NCI-H510A treated with DMSO at 0.1 percent for 48 hours (cell line): Measurements from ENCODE around the gene LMAN2.

Experiments
- DNase-seq: peaks from one replicate; lab custom pipeline; 2025; lab: John Stamatoyannopoulos, UW

Gene LMAN2, protein sequence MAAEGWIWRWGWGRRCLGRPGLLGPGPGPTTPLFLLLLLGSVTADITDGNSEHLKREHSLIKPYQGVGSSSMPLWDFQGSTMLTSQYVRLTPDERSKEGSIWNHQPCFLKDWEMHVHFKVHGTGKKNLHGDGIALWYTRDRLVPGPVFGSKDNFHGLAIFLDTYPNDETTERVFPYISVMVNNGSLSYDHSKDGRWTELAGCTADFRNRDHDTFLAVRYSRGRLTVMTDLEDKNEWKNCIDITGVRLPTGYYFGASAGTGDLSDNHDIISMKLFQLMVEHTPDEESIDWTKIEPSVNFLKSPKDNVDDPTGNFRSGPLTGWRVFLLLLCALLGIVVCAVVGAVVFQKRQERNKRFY

DNA sequence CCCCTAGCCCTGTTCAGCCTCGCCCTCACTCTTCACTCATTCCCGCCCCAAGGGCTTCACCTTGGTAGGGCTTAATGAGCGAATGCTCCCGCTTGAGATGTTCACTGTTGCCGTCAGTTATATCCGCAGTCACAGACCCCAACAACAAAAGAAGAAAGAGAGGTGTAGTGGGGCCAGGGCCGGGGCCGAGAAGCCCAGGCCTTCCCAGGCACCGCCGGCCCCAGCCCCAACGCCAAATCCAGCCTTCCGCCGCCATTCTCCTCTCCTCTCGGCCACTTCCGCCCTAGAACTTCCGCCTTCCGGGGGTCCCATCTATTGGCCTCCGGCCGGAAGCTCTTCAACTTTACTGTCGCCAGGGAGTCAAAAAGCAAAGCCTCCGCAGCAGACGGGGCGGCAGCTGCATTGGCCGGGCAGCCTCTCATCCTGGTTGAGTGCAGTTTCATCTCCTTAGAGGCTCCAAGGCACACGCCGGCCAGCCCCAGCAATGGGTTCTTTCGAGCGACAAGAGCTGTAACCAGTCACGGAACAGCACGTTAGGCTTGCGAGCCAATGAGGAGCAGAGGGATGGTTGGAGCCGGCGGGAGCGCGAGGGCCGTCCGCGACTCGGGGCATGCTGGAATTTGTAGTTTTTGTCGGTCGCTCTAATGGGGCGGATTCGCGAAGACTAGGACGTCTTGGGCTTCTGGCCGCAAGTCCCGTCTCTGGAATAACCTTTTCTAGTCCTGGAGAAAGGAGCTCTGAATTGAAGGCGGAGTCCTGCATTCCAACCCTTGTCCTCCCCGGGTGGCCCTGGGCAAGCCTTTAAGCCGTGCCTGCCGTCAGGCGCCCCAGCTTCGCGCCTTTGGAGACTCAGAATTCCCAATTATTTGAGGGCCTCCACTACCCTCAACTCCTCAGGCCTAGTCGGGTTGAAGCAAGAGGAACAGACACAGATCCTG, at the start of gene LMAN2:
TSS of gene LMAN2 (minus strand) at position 277 of the 938 bp plus-strand sequence. CDS start at position 256, 21 bp downstream.
- DNase-seq: peak; percentile 83

DNA sequence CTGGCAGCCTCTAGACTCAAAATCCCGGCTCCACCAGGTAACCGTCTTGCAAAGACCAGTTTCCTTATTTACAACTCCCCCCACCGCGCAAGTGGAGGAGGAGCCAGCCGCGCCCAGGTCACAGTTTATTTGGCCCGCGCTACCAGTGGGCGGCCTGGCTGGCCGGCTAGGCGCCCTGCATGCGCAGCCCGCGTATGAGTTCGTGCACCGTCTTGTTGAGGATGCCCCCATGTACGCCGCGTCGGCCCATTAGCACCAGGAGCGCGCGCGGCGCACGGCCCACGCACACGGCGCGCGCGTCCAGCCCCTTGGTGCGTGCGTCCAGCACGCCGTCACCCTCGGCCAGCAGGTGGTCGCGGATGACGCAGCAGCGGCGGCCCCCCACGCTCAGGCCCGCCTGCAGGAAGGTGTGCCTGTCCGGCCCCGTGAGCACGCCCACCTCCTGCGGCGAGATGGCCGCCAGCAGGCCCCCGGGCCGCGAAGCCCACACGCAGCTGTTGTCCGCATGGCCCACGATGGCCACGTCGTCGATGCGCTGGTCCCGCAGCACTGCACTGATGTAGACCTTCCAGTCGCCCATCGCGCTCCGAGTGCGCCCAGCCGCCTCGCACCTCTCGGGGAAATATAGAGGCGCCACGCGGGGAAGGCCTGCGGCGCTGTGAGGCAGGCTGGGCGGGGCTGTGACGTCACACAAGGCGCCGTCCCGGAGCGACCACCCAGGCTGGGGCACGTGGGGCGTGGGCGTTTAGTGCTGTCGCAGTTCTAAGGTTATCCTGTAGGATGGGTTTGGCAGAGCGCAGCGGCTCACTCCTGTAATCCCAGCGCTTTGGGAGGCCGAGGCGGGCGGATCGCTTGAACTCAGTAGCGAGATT, 48.8 kb upstream of the LMAN2 start, which contains the start of gene PFN3:
TSS of gene PFN3 (minus strand) at position 665 of the 872 bp plus-strand sequence. CDS start at position 580, 85 bp downstream.
- DNase-seq: no peak

DNA sequence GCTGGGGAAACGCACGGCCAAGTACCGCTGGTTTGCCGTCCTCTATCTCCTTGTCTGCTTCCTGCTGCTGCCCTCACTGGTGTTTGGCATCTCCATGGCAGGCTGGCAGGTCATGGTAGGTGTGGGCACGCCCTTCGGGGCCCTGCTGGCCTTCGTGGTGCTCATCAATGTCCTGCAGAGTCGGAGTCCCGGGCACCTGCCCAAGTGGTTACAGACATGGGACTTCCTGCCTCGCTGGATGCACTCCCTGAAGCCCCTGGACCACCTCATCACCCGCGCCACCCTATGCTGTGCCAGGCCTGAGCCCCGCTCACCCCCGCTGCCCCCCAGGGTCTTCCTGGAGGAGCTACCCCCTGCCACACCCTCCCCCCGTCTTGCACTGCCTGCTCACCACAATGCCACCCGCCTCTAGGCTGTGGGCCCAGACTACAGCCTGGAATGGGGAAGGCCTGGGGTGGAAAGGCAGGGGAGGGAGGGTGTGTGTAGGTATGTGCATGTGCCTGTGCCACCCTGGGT, 46.5 kb upstream of the LMAN2 start:
- no peak for DNase-seq

DNA sequence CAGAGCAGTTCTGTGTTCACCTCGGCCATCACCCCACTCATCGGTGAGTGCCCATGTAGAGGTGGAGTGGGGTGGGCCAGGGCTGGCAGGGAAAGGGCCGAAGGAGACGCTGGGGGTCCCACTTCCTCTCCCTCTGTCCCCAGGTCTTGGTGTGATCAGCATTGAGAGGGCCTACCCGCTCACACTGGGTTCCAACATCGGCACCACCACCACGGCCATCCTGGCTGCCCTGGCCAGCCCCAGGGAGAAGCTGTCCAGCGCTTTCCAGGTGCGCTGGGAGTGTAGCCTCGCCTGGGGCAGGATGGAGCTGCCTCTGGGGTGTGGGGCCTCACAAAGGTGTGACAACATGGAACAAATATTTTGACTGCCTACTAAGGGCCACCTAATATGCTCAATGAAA, 45.3 kb upstream of the LMAN2 start:
- no peak for DNase-seq

DNA sequence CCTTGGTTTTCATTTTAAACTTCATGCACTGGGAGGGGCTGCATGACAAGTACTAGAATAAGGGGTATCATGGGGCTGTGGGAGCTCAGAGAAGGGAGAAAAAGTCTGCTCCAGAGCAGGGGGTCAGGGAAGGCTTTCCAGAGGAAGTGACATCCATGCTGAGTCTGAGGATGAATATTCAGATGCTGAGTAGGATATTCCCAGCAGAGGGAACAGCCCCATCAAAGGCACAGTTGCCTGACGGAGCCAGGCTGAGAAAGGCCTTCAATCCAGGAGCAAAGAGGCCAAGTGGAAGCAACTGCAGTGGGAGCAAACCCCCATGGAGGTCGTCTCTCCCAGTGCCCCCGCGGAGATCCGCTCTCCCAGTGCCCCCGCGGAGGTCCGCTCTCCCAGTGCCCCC, 44.6 kb upstream of the LMAN2 start:
- DNase-seq: no peak

DNA sequence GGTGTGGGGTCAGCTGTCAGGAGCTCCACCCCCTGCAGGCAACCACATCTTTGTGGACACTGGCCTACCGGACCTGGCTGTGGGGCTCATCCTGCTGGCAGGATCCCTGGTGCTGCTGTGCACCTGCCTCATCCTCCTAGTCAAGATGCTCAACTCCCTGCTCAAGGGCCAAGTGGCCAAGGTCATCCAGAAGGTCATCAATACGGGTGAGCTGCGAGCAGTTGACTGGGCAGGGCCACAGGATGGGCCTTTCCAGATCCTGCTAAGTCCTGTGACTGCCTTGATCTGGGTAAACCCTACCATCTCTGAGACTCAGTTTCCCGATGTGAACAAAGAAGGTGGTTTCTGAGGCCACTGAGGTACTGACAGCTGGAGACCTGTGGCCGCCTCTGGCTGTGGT, 42.5 kb upstream of the LMAN2 start:
- DNase-seq: no peak

DNA sequence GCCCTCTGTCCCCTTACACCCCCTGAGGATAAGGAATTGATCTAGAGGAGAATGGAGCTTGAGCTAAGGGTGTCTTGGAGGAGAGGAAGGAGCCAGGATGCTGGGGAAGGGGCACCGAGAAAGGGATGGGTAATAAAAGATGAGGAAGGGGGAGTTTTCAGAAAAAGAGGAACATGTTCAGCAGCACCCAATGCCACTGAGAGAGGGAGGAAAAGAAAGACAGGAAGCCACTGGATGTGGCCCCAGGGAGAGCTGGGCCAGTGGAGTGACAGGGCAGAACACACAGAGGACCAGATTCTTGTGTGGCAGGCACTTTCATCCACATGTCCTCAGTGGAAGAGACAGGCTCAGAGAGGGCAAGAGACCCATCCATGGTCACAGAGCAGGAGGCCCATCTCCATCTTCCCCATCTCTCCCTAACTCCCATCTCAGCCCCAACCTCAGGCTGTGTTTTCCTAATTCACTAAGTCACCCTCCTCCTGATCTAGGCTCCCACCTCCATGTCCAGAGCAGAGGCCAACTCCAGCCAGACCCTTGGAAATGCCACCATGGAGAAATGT, 41.8 kb upstream of the LMAN2 start:
- no peak for DNase-seq

DNA sequence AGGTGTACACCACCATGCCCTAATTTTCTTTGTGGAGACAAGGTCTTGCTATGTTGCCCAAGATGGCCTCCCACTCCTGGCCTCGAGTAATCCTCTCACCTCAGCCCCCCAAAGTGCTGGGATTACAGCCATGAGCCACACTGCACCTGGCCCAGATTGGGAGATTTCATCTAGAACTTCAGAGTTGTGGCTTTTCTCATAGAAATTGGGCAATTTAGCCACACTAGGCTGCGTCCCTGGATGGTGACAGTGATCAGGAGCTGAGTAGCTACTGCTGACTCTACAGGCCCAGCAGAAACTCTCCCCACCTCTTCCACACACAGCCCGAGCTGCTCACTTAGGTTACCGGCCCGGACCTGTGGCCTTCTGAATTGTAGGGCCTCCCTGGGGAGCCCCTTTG, 41.3 kb upstream of the LMAN2 start:
- DNase-seq: no peak

DNA sequence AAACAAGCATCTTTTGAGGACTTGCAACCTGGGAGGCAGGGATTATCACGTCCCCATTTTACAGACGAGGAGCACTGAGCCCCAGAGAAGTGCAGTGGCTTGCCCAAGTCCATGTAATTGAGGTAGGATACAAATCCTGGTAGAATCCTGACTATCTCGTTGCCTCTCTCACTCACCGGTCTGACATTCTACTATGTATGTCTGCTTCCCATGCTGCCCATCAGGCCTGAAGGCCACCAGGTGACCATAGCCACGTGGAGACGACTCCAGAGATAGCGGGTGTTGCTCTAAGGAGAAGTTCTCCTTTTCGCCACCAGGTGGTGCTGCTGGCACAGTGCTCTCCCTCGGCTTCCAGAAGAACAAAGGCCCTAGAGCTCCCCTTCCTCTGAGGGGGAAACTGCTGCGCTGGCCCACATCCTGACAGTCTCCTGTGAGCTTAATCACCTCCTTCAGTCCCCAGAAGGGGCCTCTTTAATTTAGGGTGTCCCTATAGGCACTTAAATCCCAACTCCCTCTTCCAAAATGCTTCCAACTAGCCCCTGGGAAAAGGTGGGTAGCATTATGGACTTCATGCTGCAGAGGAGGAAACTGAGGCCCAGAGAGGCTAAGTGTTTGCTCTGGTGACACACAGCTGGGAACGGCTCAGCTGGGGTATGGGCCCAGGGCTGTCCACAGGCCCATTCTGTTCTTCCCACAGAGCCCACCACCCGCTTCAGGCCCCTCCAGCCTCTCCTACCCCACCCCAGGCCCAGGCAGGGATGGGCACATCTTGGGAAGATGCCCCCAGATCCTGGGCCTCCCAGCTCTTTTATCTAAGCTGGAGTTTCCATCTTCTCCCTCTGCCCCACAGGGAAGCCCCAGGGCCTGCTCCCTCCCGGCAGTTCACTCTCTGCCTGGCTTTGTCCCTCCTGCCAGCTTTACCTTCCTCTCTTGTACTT, 39.2 kb upstream of the LMAN2 start:
- DNase-seq: peak; percentile 64

DNA sequence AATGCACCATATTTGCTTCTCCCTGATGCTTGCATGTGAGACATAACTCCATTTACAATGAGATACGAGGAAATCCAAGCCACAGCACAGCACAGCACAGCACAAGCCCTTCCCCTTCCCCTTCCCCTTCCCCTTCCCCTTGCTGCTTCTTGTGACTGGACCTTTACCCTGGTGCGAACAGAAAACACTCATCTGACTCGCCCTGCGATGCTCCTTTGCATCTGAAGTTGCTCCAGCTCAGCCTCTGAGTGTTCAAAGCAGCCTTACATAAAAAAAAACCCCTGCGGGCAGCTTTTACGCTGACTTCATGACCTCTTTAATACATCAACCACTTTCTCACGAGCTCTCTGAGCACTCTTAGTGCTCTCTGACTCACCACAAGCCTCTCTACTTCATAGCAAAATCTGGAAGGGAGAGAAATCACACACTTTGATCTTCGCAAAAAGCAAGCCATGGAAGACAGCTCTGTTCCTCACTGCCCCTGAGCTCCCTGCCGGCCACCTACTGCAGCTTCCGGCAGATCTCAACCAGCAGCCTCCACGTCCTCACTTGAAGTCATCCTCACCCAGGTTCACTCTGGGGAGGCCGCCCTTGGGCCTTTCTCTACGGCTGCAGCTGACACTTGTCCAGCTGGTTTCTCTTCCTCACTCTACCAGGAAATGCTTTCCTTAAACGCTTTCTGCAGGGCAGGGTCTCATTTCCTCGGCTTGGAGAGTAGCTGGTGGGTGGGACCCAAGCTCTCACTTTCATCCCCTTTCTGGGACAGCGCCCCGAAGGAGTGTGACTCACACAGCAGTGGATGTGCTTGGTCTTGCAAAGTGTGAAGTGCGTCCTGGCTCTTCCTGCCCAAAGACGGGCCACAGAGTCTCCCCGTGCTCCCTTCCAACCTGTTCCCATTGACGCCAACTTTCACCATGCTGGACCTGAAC, 38.0 kb upstream of the LMAN2 start:
- DNase-seq: no peak

DNA sequence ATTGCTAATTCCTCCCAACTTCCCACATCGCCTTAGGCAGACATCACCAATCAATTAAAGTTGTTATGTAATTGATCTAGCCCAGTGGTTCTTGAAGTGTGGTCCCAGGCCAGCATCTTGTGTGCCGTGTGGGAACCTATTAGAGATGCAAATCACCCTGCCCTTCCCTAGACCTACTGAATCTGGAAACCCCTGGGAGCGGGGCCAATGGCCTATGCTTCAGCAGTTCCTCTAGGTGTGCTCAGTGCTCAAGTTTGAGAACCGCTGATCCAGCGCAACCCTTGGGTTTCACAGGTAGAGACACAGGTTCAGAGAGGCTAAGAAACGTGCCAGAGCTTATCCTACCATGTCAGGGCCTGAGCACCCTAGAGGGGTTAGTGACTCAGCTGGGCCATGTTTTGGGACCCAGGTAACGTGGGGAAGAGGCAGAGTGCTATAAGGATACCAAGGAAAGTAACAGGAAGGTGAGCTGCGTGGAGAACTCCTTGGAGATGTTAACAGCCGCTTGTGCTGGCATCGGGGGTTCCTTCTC, 37.1 kb upstream of the LMAN2 start:
- DNase-seq: no peak

DNA sequence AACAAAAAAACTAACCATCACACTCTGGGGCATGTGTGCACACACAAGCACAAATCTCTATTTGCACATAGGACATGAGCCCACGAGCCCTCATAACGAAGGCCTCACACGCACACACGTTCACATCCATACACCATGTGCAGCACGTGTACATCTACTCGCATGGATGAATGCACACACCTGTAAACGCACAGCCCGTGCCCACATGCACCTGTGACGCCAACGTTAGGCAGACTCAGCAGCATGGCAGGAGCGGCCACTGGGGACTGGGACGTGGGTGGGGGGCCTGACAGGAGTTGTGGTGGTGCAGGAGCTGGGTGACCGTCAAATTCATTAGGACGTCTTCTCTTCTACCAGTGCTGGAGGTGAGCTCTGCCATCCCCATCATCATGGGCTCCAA, 35.9 kb upstream of the LMAN2 start:
- DNase-seq: no peak

DNA sequence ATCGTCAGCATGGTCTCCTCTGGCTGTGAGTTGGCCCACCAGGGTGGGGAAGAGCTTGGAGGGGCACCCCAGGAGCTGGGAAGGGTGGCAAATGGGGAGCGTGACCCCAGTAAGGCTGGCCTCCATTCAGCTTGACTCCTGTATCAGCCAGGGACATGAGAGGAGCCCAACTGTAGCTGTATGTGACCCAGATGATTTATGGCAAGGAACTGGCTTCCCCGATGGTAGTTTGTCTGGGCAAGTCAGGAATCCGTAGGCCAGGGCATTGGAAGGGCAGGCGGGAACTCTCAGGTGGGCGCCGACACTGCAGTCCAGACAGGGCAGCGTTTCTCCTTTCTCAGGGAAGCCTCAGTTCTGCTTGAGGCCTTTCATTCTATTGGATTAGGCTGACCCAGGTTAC, 35.1 kb upstream of the LMAN2 start:
- DNase-seq: no peak

DNA sequence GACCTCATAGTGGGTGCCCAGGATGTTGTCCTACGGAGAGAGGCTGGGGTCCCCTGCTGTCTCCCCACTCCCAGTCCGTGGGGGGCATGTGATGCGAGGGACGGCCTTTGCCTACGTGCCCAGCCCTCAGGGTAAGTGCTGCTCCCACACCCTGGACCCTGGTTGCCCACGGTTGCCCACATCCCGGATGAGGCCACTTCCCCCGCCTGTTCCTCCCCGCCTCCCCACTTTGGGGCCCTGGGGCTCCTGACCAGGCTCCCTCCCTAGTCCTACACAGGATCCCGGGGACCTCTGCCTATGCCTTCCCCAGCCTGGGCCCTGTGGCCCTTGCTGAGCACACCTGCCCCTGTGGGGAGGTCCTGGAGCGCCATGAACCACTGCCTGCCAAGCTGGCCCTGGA, 34.3 kb upstream of the LMAN2 start:
- DNase-seq: no peak

DNA sequence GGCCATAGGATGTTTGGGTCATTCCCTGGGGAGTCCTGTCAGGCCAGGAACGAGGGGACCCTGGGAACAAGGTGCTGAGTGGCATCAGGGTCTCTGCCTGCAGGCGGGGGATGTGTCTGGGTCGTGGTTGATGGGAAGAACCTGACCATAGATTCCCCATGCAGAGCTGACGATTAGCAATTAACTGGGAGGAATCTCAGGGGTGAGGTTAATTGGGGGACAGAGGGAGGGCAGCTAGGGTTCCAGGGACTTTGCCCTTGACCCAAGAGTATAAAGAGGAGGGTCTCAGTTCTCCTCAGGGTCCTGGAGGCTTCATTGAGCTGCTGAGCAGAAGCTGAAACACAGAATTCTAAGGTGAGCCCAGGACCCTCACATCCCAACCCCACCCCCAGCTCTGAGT, 32.7 kb upstream of the LMAN2 start, which contains the start of gene SLC34A1:
TSS of gene SLC34A1 (plus strand) at position 301 of the 400 bp plus-strand sequence. CDS start 1,308 bp downstream, outside the sequence.
- DNase-seq: no peak

DNA sequence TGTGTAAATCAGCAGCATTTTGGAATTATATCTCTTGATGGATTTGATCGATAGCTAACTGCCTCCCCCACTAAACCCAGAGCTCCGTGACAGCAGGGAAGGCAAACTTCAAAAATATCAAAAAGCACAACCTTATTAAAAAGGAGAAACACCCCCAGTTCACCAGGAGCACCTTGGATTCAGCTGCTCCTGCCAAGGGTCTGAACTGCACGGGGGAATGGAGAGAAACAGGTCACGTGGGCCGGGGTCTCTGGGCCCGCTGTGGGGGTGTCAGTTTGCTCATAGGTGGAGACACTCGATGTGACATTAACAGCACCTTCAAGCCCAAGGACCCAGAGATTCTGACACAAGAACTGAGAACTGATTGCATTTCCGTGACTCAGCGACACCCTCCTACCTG, 31.7 kb upstream of the LMAN2 start:
- DNase-seq: no peak

DNA sequence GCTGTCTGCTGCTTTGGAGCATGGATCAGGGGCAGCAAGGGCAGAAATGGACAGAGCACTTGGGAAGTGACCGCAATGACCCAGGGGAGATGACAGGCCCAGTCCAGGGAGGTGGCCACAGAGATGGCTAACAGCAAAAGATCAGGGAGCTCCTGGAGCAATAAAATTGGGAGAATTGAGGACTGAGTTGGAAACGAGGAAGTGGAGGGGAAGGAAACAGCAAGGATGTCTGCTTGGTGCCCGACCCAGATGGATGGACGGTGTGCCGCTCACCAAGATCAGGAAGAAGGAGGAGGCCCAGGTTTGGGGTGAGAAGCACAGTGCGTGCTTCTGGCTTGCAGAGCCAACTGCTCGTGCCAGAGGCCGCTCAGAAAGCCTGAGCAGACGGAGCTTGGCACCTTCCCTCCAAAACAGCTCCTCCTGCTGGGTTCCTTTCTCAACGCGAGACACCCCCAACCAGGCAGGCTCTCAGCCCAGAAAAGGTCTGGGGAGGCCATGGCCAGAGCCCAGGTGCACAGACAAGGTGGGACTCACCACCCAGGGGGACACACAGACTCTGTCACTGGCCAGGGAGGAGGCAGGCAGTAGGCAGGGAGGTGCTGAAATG, 31.1 kb upstream of the LMAN2 start:
- no peak for DNase-seq

DNA sequence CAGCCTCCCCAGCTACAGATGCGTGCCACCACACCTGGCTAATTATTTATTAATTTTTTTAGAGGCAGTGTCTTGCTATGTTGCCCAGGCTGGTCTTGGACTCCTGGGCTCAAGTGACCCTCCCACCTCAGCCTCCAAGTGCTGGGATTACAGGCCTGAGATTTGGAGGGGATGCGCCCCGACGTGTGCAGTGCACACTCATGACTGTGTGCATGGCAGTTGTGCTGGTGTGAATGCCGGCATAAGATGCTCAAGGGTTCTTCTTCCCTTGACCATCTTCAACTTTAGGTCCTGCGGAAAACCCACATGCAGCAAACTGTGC, 29.3 kb upstream of the LMAN2 start:
- no peak for DNase-seq
